Stimulated activated CD4-positive, alpha-beta T cell treated with anti-CD3 and anti-CD28 coated beads, Interleukin-12 subunit alpha, Interleukin-12 subunit beta, amount 100 ng/mL, for 24 hours (primary cell): ENCODE results near the gene MAGI2.
"Not testable (repeated sequence)": the region's sequence is repeated elsewhere in the genome, so short reads cannot be mapped to it uniquely, and the experiment has no call there.

Source experiments
- DNase-seq, 2 experiments: peaks; one replicate each; pipeline ENCODE4 v3.0.0-alpha.2; 2020; ENCODE audit warnings: low read depth in 2 of 2

MAGI2 gene

GRCh38 chr7:79451580-79451979 lies 1.9 kb downstream of the MAGI2 start:
- no peak for DNase-seq

DNA sequence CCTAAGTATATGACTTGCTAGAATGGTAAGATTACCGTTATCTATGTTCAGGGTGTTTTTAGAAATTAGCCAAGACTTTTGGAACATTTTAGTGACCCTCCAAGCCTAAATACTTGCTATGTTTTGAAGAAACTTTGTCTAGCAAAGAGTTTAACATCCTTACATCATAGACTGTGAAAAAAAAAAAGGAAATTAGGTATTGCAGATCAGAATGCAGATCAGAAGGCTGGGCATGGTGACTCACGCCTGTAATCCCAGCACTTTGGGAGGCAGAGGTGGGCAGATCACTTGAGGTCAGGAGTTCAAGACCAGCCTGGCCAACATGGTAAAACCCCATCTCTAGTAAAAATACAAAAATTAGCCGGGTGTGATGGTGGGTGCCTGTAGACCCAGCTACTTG lies 10.7 kb downstream of the MAGI2 start:
- DNase-seq = not testable (repeated sequence)

DNA sequence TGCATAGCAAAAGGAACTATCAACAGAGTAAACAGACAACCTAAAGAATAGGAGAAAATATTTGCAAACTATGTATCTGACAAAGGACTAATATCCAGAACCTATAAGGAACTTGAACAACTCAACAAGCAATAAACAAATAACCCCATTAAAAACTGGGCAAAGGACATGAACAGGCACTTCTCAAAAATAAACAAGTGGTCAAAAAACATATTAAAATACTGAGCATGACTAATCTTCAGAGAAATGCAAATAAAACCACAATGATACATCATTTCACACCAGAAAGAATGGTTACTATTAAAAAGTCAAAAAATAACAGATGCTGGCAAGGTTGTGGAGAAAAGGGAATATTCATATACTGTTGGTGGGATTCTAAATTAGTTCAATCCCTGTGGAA lies 17.1 kb downstream of the MAGI2 start:
- DNase-seq = no peak

GRCh38 chr7:79434867-79435266 lies 18.6 kb downstream of the MAGI2 start:
- no peak for DNase-seq

GRCh38 chr7:79434098-79434497 lies 19.4 kb downstream of the MAGI2 start:
- no peak for DNase-seq

DNA sequence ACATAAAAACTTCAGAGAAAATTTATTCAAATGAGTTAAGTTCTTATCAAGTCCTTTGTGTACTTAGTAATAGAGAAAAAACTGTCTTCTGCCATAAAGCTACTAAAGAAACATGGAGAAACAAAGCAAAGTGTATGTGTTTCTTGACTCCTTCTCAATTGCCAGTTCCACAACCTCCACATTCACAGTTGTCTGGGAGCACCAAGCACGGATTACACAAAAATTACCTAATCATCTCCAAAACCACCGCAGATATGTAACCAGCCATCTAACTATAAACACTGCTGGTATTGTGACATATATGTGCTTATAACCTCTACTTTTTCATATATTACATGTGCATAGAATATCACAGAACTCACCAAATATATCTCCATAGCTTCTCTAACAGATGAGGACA lies 23.1 kb downstream of the MAGI2 start:
- DNase-seq = no peak

GRCh38 chr7:79425665-79426064 lies 27.8 kb downstream of the MAGI2 start:
- no peak for DNase-seq

- no peak for DNase-seq
Observed at GRCh38 chr7:79421751-79422150, 31.7 kb downstream of the MAGI2 start.

- DNase-seq = no peak
Observed at GRCh38 chr7:79420464-79420863, 33.0 kb downstream of the MAGI2 start.

DNA sequence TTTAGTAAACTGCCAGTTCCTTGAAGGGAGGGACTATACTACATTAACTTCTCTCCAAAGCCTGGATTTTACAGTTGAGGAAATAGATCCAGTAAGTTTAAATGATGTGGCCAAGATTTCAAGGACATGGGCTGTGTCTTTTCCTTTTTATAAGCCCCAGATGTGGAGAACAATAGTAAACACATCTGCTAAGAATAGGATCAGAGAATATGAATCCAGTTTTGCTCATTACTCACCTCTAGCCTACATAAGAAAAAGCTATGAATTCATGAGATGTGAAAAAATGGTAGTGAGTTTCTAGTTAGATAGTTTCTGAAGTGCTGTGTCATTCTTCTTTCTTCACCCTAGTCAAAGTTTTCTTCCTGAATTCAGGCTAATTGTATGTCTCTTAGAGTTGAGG lies 38.6 kb downstream of the MAGI2 start:
- DNase-seq = no peak

GRCh38 chr7:79412915-79413314 lies 40.6 kb downstream of the MAGI2 start:
- no peak for DNase-seq

GRCh38 chr7:79412438-79412837 lies 41.0 kb downstream of the MAGI2 start:
- no peak for DNase-seq

DNA sequence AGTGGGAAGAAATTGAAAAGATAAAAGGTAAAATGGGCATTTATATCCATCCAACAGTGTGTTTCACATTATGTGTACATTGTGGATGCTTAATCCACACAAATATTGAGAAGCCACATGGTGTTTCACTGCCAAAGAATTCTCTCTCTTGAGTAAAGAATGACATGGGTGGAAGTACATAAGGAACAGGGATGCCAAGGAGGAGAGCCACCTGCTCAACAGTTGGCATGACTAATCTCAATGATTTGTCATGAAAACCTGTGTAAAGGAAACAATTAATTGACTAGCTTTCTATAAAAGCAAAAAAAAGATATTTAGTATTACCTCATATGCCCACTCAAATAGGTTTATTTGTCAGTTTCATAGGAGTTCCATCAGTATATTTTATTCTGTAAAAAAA lies 43.1 kb downstream of the MAGI2 start:
- no peak for DNase-seq

GRCh38 chr7:79407351-79407750 lies 46.1 kb downstream of the MAGI2 start:
- DNase-seq = no peak

DNA sequence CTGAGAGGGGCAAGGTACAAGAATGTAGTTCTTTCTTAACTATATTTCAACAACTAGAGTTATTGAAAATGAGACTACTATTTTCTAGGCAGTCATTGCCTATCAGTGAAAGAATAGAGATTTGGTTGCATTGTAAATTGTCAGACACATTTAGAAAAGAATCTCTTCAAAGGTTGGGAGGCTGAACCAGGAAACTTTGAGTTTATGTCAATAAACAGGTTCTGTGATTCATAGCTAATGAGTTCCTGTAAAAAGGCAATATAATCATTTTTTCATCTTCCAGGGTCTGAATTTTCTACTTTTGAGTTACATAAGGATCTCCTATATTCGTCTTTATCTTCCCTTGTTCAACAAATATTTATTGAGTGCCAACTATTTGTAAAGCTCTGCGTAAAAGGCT lies 47.1 kb downstream of the MAGI2 start:
- DNase-seq = no peak

DNA sequence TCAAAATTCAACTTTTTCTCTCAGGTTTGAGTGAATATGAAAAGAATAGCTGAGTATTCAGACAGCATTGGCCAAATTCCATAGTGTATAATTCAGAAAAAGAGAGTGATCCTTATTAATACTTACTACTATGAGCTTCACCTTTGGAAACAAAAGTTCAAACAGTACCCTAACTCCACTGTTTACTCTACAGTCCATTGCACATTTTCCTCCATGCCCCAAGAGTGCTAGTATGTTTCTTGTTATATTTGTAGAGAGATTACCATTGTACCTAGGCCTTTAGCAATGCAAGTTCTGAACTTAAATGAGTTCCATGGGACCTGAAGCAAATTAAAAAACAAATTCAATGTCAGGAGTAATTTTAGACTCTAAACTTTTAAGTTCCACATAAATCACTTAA lies 48.1 kb downstream of the MAGI2 start:
- no peak for DNase-seq

GRCh38 chr7:79403879-79404278 lies 49.6 kb downstream of the MAGI2 start:
- DNase-seq = no peak

DNA sequence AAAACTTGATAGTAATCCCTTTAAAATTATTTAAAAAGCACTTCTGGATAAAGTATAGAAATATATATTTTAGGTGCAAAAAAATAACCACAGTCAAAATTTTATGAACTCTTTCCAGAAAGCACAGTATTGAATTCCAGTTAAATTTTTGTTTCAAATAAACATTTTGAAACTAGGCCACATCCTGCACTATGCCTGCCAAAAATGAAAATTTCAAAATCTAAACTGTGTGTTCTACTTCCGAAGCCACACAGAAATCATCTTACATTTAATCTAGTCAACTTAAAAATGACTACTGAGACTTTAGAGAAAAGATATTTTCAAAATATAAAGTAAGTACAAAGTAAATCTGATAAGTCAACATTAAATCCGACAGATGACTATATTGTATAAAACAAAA lies 50.0 kb downstream of the MAGI2 start:
- DNase-seq = no peak

DNA sequence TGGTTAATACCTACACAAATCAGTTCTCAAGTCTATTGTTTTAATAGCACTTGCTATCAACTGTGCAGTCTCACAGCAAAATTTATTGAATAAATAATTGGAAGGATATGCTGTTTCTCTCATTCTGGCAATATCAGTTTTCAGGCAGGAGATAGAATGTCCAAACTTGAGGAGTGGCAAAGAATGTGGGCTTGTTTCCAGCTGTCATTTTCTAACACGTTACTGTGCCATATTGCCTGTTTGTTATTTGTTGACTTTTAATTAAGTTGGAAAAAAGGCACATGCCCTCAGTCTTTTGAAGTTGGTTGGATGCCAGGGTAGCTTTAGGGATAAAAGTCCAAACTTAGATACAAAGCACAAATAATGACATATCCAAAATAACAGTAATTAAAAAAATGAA lies 52.2 kb downstream of the MAGI2 start:
- DNase-seq = no peak

- DNase-seq = no peak
Observed at GRCh38 chr7:79400222-79400621, 53.2 kb downstream of the MAGI2 start.

- no peak for DNase-seq
Observed at GRCh38 chr7:79398138-79398749, 55.2 kb downstream of the MAGI2 start.

- no peak for DNase-seq
Observed at GRCh38 chr7:79386688-79387422, 66.6 kb downstream of the MAGI2 start.

DNA sequence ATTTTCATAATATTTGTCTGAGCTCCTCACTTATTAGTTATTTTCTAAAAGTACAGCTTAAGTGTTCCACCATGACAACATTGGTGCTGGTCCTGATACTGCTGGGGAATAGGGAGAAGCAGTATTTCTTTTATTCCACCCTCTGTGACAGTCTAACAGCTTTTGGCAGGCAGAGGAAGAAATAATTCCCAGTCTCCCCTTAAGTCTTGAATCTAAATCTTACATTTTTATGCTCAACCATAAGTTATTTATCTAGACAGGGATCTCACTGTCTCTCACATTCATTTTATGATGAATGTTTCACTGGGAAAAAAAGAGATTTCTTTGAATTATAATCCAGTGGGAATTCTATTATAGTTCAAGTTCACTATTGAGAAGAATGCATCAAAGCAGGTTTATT lies 71.5 kb downstream of the MAGI2 start:
- DNase-seq = no peak

DNA sequence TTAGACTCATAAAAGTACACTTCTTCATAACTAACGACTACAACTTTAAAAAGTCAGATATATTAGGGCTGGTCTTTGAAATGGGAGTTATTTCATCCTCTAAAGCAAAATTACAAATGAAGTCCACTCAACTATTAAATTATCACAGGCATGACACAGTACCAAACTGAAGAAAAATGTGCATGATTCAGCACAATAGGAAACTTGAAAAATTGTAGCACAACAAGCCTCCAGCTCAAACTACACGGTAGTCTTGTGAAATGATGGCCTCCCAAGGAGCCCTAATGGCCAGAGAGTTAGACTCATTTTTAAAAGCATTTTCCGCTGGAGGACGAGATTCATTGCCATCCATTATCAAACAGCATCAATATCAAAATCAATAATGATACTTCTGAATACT lies 76.4 kb downstream of the MAGI2 start:
- no peak for DNase-seq
